Suprapubic skin (tissue), 4 donors: ENCODE measurements around the gene RSPH10B2.

Source experiments
- CTCF ChIP-seq, 2 donors: fragments of 200-600 bp in 1 of 2; fragments of 450-650 bp in 1 of 2; sonication (generic) in 1 of 2; IDR thresholded peaks; one replicate each; pipeline ENCODE4 v1.5.1; 2016 to 2019; ENCODE audit warnings: antibody characterized with exemption in 2 of 2, mild to moderate bottlenecking in 1 of 2, moderate library complexity in 1 of 2
- EP300 ChIP-seq: sonication (generic); formaldehyde crosslinking; IDR thresholded peaks from one replicate; pipeline ENCODE4 v1.6.1; 2017; ENCODE audit warnings: antibody characterized with exemption
- POLR2AphosphoS5 ChIP-seq, 3 donors: sonication (generic); formaldehyde crosslinking; IDR thresholded peaks; one replicate each; pipeline ENCODE4 v1.6.1; 2017; ENCODE audit warnings: antibody characterized with exemption in 3 of 3

GRCh38 chr7:6729492-6730342, 24.2 kb upstream of the RSPH10B2 start:
- TF ChIP-seq CTCF (IDR thresholded peaks at IDR 0.05): no peak
- TF ChIP-seq EP300: no peak
- no peak for TF ChIP-seq POLR2AphosphoS5 (IDR thresholded peaks at IDR 0.05)
